Measurements from ENCODE around the gene CHEK1.
A peak's percentile ranks its signal among the peaks of the same experiment; 100 is the strongest.

CHEK1 gene

GRCh38 chr11:125627236-125627910 is 2.4 kb downstream of the CHEK1 start:
- DNase-seq, result no peak

GRCh38 chr11:125637840-125638239 is 12.9 kb downstream of the CHEK1 start:
- DNase-seq, result no peak

GRCh38 chr11:125638315-125638714 is 13.4 kb downstream of the CHEK1 start:
- DNase-seq, result no peak

DNA sequence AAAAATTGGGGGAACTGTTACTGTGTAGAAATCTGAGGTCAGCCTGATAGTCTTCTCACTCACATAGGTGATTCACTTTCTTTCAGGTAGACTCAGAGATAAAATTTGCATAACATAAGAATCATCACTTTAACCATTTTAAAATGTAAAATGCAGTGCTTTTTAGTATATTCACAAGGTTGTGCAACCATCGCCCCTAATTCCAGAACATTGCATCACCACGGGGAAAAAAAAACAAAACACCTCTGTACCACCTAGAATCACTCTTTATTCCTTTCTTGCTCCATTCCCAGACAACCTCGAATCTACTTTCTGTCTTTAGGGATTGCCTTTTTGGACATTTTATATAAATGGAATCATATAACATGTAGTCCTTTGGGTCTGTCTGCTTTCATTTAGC is 20.9 kb downstream of the CHEK1 start:
- DNase-seq, result no peak

- no peak for DNase-seq
Measured at GRCh38 chr11:125649465-125650166, 24.7 kb downstream of the CHEK1 start.

DNA sequence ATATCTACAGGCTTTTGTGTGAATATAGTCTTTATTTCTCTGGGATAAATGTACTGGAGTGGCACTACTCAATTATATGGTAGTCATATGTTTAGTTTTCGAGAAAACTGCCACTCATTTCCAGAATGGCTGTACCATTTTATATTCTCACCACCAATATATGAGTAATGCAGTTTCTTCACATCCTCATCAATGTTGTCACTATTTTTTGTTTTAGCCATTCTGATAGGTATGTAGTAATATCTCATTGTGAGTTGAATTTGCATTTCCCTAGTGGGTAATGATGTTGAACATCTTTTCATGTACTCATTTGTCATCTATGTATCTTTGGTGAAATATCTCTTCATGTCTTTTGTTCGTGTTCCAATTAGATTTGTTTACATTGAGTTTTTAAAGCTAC is 37.7 kb downstream of the CHEK1 start:
- DNase-seq, result peak; percentile 23

DNA sequence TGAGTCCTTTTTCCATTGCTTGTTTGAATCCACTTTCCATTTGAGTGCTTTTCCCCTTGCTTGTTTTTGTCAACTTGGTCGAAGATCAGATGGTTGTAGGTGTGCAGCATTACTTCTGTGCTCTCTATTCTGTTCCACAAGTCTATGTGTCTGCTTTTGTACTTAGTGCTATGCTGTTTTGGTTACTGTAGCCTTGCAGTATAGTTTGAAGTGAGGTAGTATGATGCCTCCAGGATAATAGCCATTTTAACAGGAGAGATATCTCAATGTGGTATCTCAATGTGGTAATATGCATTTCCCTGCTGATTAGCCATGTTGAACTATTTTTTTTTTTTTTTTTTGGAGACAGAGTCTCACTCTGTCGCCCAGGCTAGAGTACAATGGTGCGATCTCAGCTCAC is 38.9 kb downstream of the CHEK1 start:
- no peak for DNase-seq

DNA sequence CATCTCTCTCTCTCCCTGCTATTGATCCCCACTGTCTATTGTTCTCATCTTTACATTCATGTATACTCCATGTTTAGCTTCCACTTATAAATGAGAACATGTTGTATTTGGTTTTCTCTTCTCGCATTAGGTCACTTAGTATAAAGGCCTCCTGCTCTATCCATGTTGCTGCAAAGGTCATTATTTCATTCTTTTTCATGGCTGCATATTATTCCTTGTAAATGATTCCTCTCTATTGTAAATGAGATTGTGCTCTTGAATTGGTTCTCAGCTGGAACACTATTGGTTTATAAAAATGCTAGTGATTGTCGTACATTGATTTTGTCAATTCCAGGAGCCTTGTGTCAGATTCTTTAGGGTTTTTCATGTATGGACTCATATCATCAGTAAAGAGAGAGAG is 42.2 kb downstream of the CHEK1 start:
- DNase-seq, result no peak

GRCh38 chr11:125670172-125670571 is 45.2 kb downstream of the CHEK1 start:
- no peak for DNase-seq

GRCh38 chr11:125671561-125671960 is 46.6 kb downstream of the CHEK1 start:
- DNase-seq, result no peak

DNA sequence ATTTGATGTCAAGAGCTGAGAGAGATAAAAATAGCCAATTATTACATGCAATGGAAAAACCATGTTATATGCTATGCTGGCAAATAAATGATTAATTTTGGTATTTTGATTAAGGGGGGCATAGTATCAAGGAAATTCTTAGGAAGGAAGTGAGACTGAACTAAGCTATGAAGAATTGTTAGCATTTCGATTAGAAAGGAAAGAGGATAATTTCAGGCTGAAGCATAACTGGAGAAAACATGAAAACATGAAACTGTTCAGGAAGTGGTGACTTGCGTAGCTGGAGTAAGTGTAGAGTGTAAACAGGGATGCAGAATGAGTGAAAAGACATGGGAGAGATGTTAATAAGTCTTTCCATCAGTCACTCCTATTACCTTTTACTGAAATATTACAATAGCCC is 49.2 kb downstream of the CHEK1 start:
- DNase-seq, result no peak

GRCh38 chr11:125675196-125675595 is 50.2 kb downstream of the CHEK1 start:
- no peak for DNase-seq

GRCh38 chr11:125679397-125679796 is 54.4 kb downstream of the CHEK1 start:
- DNase-seq, result no peak

- DNase-seq, result no peak
Measured at GRCh38 chr11:125679837-125680236, 54.9 kb downstream of the CHEK1 start.

DNA sequence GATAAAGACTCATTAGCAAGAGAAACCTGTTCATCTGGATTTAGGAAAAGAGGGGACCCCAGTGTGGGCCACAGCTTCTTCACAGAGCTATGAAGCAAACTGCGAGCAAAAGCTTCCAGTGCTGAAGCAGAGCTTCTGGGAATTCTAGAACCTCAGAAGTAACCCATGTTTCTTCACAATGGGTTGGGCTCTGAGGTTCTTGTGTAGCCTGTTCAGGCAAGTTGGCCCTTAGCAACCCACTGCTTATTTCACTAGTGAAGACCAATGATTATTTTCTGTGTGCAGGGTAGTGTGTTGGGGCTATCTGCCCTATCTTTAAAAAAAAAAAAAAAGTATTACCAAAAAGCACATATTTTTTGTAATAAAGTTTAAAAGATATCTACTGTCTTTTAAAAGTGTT is 55.8 kb downstream of the CHEK1 start, which contains the start of gene ACRV1:
Gene ACRV1 (minus strand): TSS at position 101 of the 400 bp plus-strand sequence. CDS start 67 bp downstream, at position 34.
- DNase-seq, result no peak

DNA sequence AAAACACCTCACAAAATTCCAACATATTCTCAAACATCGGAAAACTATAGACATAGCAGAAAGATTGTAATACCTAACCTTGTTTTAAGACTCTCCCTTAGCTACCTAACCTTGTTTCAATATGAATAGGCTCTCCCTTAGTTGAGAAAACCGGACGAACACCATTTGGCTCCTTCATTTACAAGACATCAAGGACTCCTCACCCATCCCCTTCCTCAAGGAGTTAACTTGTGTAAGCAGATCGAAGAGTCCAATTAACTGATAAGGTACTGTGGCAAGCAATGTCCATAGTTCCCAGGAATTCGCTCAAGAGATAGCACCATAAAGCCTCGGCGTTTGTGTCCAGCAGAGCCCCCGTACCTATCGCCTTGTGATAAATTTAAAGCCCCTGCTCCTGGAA is 60.3 kb downstream of the CHEK1 start:
- DNase-seq, result no peak

GRCh38 chr11:125688066-125688465 is 63.1 kb downstream of the CHEK1 start:
- DNase-seq, result no peak

DNA sequence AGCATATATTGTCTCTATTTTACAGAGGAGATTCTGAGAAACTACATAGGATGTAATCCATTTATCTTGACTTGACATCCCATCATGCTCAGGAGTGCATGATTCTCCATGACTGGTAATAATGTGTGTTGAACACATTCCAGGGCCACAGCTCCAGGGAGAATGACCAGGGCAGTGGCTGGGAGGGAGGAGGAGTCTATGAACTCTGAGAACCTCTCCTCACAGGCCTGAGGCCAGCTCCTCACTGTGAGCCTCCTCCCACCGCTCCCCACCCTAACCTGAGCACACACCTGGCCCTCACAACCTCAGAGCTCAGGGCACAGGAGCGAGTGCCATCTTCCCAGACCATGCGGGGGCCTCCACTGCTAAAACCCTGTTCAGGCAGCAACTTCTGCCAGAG is 63.7 kb downstream of the CHEK1 start:
- no peak for DNase-seq

- DNase-seq, result no peak
Measured at GRCh38 chr11:125689274-125689859, 64.4 kb downstream of the CHEK1 start.

GRCh38 chr11:125690006-125690405 is 65.0 kb downstream of the CHEK1 start:
- no peak for DNase-seq

GRCh38 chr11:125692887-125693286 is 67.9 kb downstream of the CHEK1 start:
- DNase-seq, result no peak

GRCh38 chr11:125694951-125695350 is 70.0 kb downstream of the CHEK1 start:
- no peak for DNase-seq

DNA sequence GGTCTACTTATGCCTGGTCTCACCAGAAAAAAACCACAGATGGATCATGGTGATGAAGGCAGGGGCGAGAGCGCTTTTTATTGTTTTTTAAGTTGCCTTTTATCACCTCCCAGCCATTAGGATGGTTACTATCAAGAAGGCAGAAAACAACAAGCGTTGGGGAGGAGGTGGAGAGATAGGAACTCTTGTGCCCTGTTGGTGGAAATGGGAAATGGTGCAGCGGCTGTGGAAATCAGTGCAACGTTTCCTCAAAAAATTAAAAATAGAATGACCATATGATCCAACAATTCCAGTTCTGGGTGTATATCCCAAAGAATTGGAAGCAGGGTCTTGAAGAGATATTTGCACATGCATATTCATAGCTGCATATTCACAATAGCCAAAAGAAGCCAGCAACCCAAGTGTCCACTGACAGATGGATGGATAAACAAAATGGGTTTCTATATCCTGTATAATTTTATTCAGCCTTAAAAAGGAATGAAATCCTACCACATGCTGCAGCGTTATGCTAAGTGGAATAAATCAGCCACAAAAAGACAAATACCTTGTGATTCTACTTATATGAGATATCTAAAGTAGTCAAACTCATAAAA is 76.2 kb downstream of the CHEK1 start:
- DNase-seq, result no peak
